Measurements from ENCODE around the gene ARID1B. TPM values are rescaled to one million over a fixed set of nuclear protein-coding genes. Genes with fewer than 3 reads are reported as not detected.

The ARID1B gene
- total and polyA plus RNA-seq, 2 donors (not counting 1 experiment from before 2014, with no cell fraction given) = 47.2 to 280 TPM

DNA sequence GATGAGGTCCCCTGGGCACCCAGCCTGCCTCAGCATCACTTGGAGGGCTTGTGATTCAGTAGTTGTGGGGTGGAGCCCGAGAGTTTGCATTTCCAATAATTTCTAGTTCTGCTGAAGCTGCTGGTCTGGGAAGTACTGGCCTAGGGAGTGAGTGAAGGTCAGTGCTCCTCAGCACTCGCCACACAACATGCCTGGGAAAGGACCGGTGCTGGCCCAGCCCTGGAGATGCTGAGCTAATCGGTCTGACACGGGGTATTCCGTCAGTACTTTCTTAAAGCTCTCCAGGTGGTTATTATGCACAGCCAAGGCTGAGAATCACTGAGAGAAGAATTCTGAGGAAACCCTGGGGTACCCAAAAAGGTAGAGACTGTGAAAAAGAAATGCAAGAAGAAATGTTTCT, 317.9 kb downstream of the ARID1B start:
- Mint-ChIP-seq H3K9me3 (ENCODE audit: insufficient read depth) (no peaks in the 10 kb centered on the region), H3K4me3 (no peak overlapping the region), H3K27ac (peak overlapping the region; percentile 12), H3K27me3 (no peaks in the 10 kb centered on the region), H3K4me1 (peaks cover 48% of the 10 kb centered on the region)
- peaks cover 27% of the 10 kb centered on the region in 2 donors for H3K4me1 ChIP-seq (ENCODE audit: control insufficient read depth in 2 of 2, insufficient read depth in 2 of 2, low read length in 2 of 2)
- H3K36me3 ChIP-seq (replicated peaks in 1 of 2; ENCODE audit: control extremely low read depth in 1 of 2, control insufficient read depth in 1 of 2, extremely low read depth in 1 of 2, insufficient read depth in 2 of 2, low read length in 1 of 2) = peaks cover 0 to 11% of the 10 kb centered on the region in 2 experiments
- no peak overlapping the region for H3K4me3 ChIP-seq (ENCODE audit: control extremely low read depth in 1 of 5, extremely low read depth in 1 of 5, insufficient read depth in 1 of 5, low read depth in 2 of 5, low read length in 4 of 5)
- H3K4me2 ChIP-seq (replicated peaks; ENCODE audit: low read depth, low read length, poor library complexity, severe bottlenecking) = no peak overlapping the region
- POLR2A ChIA-PET = interaction anchor here (0.6 kb wide), 1 partner anchor 38 kb away, joined by 3 read pairs; no protein-coding TSS in a partner anchor
- intact Hi-C loops (cut with micrococcal nuclease) = no loop called here
- CTCF ChIA-PET = no interaction called here
- H3K9me3 ChIP-seq (ENCODE audit: control extremely low read depth in 1 of 3, control insufficient read depth in 2 of 3, insufficient read depth in 1 of 3, low read length in 2 of 3) = no peaks in the 10 kb centered on the region
- H3K9ac ChIP-seq (ENCODE audit: low read length) = no peak overlapping the region
- DNase-seq = no peak
- no peak overlapping the region for H3K27ac ChIP-seq (ENCODE audit: low read length in 2 of 2)
- TF ChIP-seq, protein P1, sequence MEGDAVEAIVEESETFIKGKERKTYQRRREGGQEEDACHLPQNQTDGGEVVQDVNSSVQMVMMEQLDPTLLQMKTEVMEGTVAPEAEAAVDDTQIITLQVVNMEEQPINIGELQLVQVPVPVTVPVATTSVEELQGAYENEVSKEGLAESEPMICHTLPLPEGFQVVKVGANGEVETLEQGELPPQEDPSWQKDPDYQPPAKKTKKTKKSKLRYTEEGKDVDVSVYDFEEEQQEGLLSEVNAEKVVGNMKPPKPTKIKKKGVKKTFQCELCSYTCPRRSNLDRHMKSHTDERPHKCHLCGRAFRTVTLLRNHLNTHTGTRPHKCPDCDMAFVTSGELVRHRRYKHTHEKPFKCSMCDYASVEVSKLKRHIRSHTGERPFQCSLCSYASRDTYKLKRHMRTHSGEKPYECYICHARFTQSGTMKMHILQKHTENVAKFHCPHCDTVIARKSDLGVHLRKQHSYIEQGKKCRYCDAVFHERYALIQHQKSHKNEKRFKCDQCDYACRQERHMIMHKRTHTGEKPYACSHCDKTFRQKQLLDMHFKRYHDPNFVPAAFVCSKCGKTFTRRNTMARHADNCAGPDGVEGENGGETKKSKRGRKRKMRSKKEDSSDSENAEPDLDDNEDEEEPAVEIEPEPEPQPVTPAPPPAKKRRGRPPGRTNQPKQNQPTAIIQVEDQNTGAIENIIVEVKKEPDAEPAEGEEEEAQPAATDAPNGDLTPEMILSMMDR (IDR thresholded peaks at IDR 0.05) = no peak
- TF ChIP-seq EZH2 (IDR thresholded peaks at IDR 0.05; ENCODE audit: borderline replicate concordance, insufficient read depth, low read depth, low read length, poor library complexity, severe bottlenecking) = no peak
- no peak for ATAC-seq (ENCODE audit: low read depth)
- H3K79me2 ChIP-seq (ENCODE audit: control insufficient read depth, insufficient read depth, low read length) = peaks cover 54% of the 10 kb centered on the region
- H4K20me1 ChIP-seq (ENCODE audit: control insufficient read depth, insufficient read depth, low read length, poor library complexity, severe bottlenecking) = peaks cover 63% of the 10 kb centered on the region
- no peak overlapping the region for H2AFZ ChIP-seq (ENCODE audit: insufficient read depth, low read depth, low read length, poor library complexity, severe bottlenecking)
- no peaks in the 10 kb centered on the region for H3K27me3 ChIP-seq (replicated peaks in 1 of 4; ENCODE audit: control extremely low read depth in 1 of 4, control insufficient read depth in 3 of 4, insufficient read depth in 4 of 4, low read length in 3 of 4)
- 95% methylated on average over 6 of the region's 6 CpGs for WGBS (ENCODE audit: insufficient coverage)

GRCh38 chr6:157095569-157095968, 318.4 kb downstream of the ARID1B start:
- peaks cover 32% of the 10 kb centered on the region in 2 donors for H3K4me1 ChIP-seq (ENCODE audit: control insufficient read depth in 2 of 2, insufficient read depth in 2 of 2, low read length in 2 of 2)
- ChIA-PET CTCF (no interaction called here), POLR2A (no interaction called here)
- WGBS (ENCODE audit: insufficient coverage) = no CpG with 5 or more reads among the region's 5 CpGs
- intact Hi-C loops (cut with micrococcal nuclease) = no loop called here
- no peaks in the 10 kb centered on the region for H3K9me3 Mint-ChIP-seq (ENCODE audit: insufficient read depth)
- H3K4me1 Mint-ChIP-seq = peaks cover 53% of the 10 kb centered on the region
- H3K9ac ChIP-seq (ENCODE audit: low read length) = no peak overlapping the region
- H3K9me3 ChIP-seq (ENCODE audit: control extremely low read depth in 1 of 3, control insufficient read depth in 2 of 3, insufficient read depth in 1 of 3, low read length in 2 of 3) = no peaks in the 10 kb centered on the region
- TF ChIP-seq, protein P1 (IDR thresholded peaks at IDR 0.05) = no peak
- TF ChIP-seq EZH2 (IDR thresholded peaks at IDR 0.05; ENCODE audit: borderline replicate concordance, insufficient read depth, low read depth, low read length, poor library complexity, severe bottlenecking) = no peak
- no peaks in the 10 kb centered on the region for H3K27me3 Mint-ChIP-seq
- no peak overlapping the region for H2AFZ ChIP-seq (ENCODE audit: insufficient read depth, low read depth, low read length, poor library complexity, severe bottlenecking)
- H3K4me3 Mint-ChIP-seq = no peak overlapping the region
- H3K27ac Mint-ChIP-seq = no peak overlapping the region
- H3K79me2 ChIP-seq (ENCODE audit: control insufficient read depth, insufficient read depth, low read length) = peaks cover 50% of the 10 kb centered on the region
- peaks cover 59% of the 10 kb centered on the region for H4K20me1 ChIP-seq (ENCODE audit: control insufficient read depth, insufficient read depth, low read length, poor library complexity, severe bottlenecking)
- no peaks in the 10 kb centered on the region for H3K27me3 ChIP-seq (replicated peaks in 1 of 4; ENCODE audit: control extremely low read depth in 1 of 4, control insufficient read depth in 3 of 4, insufficient read depth in 4 of 4, low read length in 3 of 4)
- DNase-seq (no peak), ATAC-seq (ENCODE audit: low read depth) (no peak)
- H3K36me3 ChIP-seq (replicated peaks in 1 of 2; ENCODE audit: control extremely low read depth in 1 of 2, control insufficient read depth in 1 of 2, extremely low read depth in 1 of 2, insufficient read depth in 2 of 2, low read length in 1 of 2) = peaks cover 0 to 11% of the 10 kb centered on the region in 2 experiments
- H3K4me2 ChIP-seq (replicated peaks; ENCODE audit: low read depth, low read length, poor library complexity, severe bottlenecking) = no peak overlapping the region
- no peak overlapping the region for H3K27ac ChIP-seq (ENCODE audit: low read length in 2 of 2)
- no peak overlapping the region for H3K4me3 ChIP-seq (ENCODE audit: control extremely low read depth in 1 of 5, extremely low read depth in 1 of 5, insufficient read depth in 1 of 5, low read depth in 2 of 5, low read length in 4 of 5)
